Activated T-helper 9 cell treated with anti-CD3 and anti-CD28 coated beads, Interleukin-2, amount 50 U/mL, for 16 hours (primary cell): Measurements from ENCODE around the gene CDK2AP2.
"Not testable (repeated sequence)": the region's sequence is repeated elsewhere in the genome, so short reads cannot be mapped to it uniquely, and the experiment has no call there.

Source experiments
- DNase-seq: peaks from one replicate; pipeline ENCODE4 v3.0.0-alpha.2; 2020; ENCODE audit warnings: low read depth

The CDK2AP2 gene

DNA sequence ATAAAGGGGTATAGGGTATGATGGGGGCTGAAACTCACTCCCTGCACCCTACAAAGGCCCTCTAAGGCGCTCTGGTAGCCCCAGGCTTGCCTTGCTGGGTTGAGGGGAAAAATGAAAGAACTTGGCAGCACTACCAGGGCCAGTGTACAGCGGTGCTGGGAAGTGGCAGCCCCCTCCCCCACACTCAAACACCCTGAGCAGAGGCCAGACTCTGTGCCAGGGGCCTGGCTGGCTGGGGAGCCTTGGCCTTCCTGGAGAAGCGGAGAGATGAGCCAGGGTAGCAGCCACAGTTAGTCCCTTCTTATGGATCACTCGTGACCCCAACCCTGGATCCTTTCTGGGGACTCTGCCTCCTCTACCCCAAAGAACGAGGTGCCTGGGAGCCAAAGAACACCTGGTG is 41.6 kb downstream of the CDK2AP2 start:
- no peak for DNase-seq

DNA sequence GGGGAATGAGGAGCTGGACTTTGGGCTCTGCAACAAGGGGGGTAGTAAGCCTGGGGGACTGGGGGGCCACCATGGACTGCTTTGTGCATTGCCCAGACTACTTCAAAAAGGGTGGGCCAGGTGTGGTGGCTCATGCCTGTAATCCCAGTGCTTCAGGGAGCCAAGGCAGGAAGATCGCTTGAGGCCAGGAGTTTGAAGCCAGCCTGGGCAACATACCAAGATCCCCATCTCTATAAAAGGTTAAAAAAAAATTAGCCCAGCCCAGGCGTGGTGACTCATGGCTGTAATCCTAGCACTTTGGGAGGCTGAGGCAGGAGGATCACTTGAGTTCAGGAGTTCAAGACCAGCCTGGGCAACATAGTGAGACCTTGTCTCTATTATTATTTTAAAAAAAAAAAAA is 42.4 kb downstream of the CDK2AP2 start:
- not testable (repeated sequence) for DNase-seq

DNA sequence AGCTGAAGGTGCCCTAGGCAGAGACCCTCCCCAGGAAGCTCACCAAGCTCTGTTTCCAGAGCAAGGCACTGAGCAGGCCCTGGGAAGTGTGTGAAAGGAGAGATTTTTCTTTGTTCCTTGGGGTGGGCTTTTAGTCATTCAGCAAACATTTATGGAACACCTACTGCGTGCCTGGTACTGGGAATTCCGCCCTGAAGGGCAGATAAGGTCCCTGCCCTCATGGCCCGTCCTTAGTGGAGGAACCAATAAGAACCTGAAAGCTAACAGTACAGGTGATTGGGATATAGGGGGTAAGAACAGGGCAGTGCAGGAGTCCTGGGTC is 42.8 kb downstream of the CDK2AP2 start:
- no peak for DNase-seq

DNA sequence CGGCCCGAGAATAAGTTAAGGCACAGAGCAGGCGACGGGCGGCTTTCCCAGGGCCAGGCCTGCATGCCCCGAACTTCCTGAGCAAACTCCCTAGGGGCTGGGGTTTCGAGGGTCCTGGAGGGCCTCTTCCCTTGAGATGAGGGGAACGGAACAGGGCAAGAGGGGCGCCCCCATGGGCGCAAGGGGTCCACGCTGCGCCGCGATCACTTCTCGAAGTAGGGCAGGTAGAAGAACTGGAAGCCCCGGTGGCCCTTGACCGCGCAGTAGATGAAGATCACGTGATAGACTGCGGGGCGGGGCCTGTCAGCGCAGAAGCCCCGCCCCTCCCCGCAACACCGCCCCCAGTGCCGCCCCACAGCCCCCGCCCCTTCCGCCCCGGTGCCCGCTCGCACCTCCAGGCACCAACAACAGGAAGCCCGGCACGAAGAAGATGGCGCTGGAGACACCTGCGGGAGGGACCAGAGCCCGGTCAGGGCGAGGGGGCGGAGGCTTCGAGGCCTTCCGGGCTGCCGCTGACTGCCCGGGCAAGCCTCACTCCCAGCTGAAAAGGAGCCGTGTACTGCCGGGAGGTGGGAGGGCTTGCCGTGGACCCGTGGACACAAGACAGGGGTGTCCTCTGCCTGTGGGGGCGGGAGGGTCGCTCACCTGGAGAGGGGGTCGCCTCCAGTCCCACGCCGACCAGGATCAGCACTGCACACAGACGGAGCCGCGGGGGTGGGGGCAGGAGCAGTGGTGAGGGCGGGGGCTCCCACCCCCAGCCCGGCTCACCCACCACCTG is 43.4 kb downstream of the CDK2AP2 start:
- peak; percentile 85 for DNase-seq

DNA sequence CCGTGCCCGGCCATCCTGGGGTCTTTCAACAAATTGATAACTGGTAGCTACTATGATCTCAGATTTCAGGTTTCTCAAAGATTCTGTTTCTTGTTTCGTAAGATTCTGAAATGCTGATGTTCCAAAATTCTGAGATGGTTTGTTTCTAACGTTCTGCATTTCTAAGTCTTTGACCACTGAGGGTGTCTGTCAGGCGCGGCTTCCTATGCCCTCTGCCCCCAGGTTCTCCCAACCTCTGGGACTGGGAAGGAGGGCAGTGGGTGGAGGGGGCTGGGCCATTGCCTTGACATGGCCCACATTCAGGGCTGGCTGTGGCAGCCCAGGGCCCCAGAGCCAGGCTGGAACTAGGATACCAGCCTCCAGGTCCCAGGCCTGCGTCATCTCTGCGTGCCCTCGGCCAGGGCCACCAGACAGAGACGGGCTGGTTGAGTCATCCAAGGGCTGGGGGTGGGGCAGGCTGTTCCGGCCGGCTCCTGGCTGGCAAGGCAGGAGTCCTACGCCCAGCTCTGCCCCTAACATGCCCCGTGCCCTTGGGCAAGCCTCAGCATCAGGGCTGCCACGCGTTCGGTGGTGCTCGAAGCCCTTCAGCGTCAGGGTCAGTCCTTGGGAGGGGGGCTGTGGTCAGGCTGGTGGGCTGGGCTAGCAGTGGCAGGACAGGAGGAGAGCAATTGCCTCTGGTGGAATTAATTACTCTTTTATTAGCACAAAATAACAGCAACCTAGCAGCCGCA is 44.1 kb downstream of the CDK2AP2 start:
- DNase-seq: no peak

DNA sequence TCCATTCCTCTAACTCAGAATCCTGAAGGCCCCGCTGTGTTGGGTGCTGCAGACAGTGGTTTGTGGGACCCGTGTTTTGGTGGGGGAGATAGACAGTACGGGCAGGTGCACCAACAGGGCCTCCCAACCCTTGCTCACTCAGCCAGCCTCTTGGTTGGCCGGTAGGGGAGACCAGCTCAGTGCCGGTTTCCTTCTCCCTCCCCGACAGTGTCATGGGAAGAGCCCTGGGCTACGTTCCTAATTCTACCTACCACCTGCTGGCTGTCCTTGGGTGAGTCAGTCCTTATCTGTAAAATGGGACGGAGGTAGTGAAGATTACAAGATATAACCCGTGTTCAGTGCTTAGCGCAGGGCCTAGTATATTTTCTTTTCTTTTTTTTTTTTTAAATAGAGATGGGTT is 44.8 kb downstream of the CDK2AP2 start:
- no peak for DNase-seq

DNA sequence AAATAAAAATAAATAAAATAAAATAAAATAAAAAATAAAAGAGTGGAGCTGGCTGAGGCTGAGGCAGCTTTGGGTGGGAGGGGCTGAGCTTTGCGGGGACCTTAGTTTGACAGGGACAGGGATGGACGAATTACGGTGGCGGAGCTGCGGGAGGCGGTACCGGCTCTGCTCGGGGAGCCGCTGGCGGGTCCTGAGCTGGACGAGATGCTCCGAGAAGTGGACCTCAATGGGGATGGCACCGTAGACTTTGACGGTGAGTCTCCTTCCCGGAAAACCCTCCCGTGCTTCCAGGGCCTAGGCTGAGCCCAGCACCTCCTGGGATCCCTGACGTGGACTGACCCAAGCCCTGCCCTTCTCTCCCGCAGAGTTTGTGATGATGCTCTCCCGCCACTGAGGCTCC is 49.7 kb downstream of the CDK2AP2 start:
- DNase-seq: no peak

DNA sequence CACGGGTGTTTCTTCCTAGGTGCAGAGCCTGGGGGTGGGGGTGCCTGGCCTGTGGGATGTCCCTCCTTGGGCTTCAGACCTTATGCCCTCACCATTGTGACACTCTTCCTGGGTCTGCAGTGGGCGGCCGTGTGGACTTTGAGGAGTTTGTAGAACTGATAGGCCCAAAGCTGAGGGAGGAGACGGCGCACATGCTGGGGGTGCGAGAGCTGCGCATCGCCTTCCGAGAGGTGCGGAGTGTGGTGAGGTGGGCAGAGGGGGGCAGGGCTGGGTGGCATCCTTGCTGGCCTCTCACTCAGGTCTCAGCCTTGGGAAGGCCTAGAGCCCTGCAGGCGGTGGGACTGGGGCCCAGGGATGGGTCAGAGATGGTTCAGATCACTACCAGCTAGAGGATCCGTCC is 50.5 kb downstream of the CDK2AP2 start:
- no peak for DNase-seq
